Measurements from ENCODE around the gene SLC9B1.

DNA sequence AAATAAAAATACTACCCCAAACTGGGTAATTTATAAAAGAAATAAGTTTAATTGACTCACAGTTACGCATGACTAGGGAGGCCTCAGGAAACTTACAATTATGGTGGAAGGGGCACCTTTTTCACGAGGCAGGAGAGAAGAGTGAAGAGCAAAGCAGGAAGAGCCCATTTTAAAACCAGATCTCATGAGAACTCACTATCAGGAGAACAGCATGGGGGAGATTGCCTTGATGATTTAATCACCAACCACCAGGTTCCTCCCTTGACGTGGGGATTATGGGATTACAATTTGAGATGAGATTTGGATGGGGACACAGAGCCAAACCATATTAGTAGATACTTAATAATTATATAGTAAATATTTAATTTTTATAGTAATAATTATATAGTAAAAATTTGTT lies 140.6 kb downstream of the SLC9B1 start:
- TF ChIP-seq SUZ12 (IDR thresholded peaks at IDR 0.05), result no peak
- no peak for TF ChIP-seq HDGF (IDR thresholded peaks at IDR 0.05; ENCODE audit: borderline replicate concordance)
- TF ChIP-seq SP1 (IDR thresholded peaks at IDR 0.05), result no peak
- no peak for TF ChIP-seq BHLHE40 (IDR thresholded peaks at IDR 0.05; ENCODE audit: borderline replicate concordance)
- TF ChIP-seq ZNF384 (IDR thresholded peaks at IDR 0.05), result no peak
- no peak for TF ChIP-seq FOXK2 (IDR thresholded peaks at IDR 0.05)
